DOHH2 (cell line): ENCODE measurements around the gene TNK2.

Experiments used
- H3F3A ChIP-seq: fragments of 200-600 bp; sonication (generic), shearing (Covaris generic); 2 replicates; pipeline ENCODE4 v1.6.0; 2016; ENCODE audit warnings: antibody characterized with exemption, mild to moderate bottlenecking; ENCODE audit not compliant: control insufficient read depth, insufficient read depth
- H3K27ac ChIP-seq: fragments of 200-600 bp; sonication (generic); 2 replicates; pipeline ENCODE4 v1.5.1; 2014; ENCODE audit warnings: low read depth, mild to moderate bottlenecking, low read length, moderate library complexity
- H3K27me3 ChIP-seq: fragments of 200-600 bp; sonication (generic); 2 replicates; pipeline ENCODE4 v1.6.1; 2014; ENCODE audit warnings: mild to moderate bottlenecking, low read length, mixed read lengths; ENCODE audit not compliant: control insufficient read depth
- H3K36me3 ChIP-seq: fragments of 200-600 bp; sonication (generic); 2 replicates; pipeline ENCODE4 v1.6.1; 2014; ENCODE audit warnings: mild to moderate bottlenecking, low read length, moderate library complexity, mixed read lengths; ENCODE audit not compliant: control insufficient read depth
- H3K4me1 ChIP-seq: fragments of 200-600 bp; sonication (generic); 2 replicates; pipeline ENCODE4 v1.6.1; 2014; ENCODE audit warnings: mild to moderate bottlenecking, low read length, mixed read lengths; ENCODE audit not compliant: control insufficient read depth
- H3K4me2 ChIP-seq: fragments of 200-600 bp; sonication (generic); 2 replicates; pipeline ENCODE4 v1.6.0; 2014; ENCODE audit warnings: mild to moderate bottlenecking, low read length, moderate library complexity
- H3K4me3 ChIP-seq: fragments of 200-600 bp; sonication (generic); 2 replicates; pipeline ENCODE4 v1.5.1; 2014; ENCODE audit warnings: mild to moderate bottlenecking, low read length, mixed read lengths
- H3K79me2 ChIP-seq: fragments of 200-600 bp; sonication (generic); 2 replicates; pipeline ENCODE4 v1.6.1; 2014; ENCODE audit warnings: mild to moderate bottlenecking, low read length, mixed read lengths; ENCODE audit not compliant: control insufficient read depth
- H3K9me2 ChIP-seq: fragments of 200-600 bp; sonication (generic); replicated peaks from 2 replicates; pipeline ENCODE4 v1.6.1; 2014; ENCODE audit warnings: mild to moderate bottlenecking, low read length, mixed read lengths; ENCODE audit not compliant: control insufficient read depth
- H3K9me3 ChIP-seq: fragments of 200-600 bp; sonication (generic); 2 replicates; pipeline ENCODE4 v1.6.1; 2014; ENCODE audit warnings: antibody characterized with exemption, low read length, mixed read lengths; ENCODE audit not compliant: control insufficient read depth, insufficient read depth
- H4K20me1 ChIP-seq: fragments of 200-600 bp; sonication (generic); 2 replicates; pipeline ENCODE4 v1.6.0; 2014; ENCODE audit warnings: low read depth, mild to moderate bottlenecking, antibody characterized with exemption, low read length, moderate library complexity; ENCODE audit not compliant: control insufficient read depth, insufficient read depth
- CTCF ChIP-seq: fragments of 200-600 bp; sonication (generic); IDR thresholded peaks from one replicate; pipeline ENCODE4 v1.5.1; 2014; ENCODE audit warnings: antibody characterized with exemption, mild to moderate bottlenecking, low read depth, low read length; ENCODE audit not compliant: poor library complexity, severe bottlenecking
- EZH2phosphoT487 ChIP-seq: fragments of 200-600 bp; sonication (generic); IDR thresholded peaks from 2 replicates; pipeline ENCODE4 v1.6.1; 2017; ENCODE audit warnings: borderline replicate concordance, mild to moderate bottlenecking, antibody characterized with exemption, low read length, moderate library complexity, mixed read lengths

Gene TNK2

GRCh38 chr3:195886181-195887141 lies 21.9 kb downstream of the TNK2 start:
- no peaks in the 10 kb centered on the region for H3K27me3 ChIP-seq
- no peak for TF ChIP-seq CTCF
- TF ChIP-seq EZH2phosphoT487, result no peak
- H4K20me1 ChIP-seq, result no peaks in the 10 kb centered on the region
- no peaks in the 10 kb centered on the region for H3K36me3 ChIP-seq
- H3K79me2 ChIP-seq, result no peaks in the 10 kb centered on the region
- no peaks in the 10 kb centered on the region for H3K9me2 ChIP-seq
- H3K27ac ChIP-seq, result no peak overlapping the region
- no peak overlapping the region for H3K4me3 ChIP-seq
- H3K9me3 ChIP-seq, result no peaks in the 10 kb centered on the region
- no peak overlapping the region for H3K4me2 ChIP-seq
- no peaks in the 10 kb centered on the region for H3F3A ChIP-seq
- H3K4me1 ChIP-seq, result no peaks in the 10 kb centered on the region

- no peaks in the 10 kb centered on the region for H3K36me3 ChIP-seq
- H4K20me1 ChIP-seq, result no peaks in the 10 kb centered on the region
These were observed 23.1 kb downstream of the TNK2 start for GRCh38 chr3:195885036-195885891.

GRCh38 chr3:195884691-195885035 lies 23.7 kb downstream of the TNK2 start:
- no peaks in the 10 kb centered on the region for H3K9me3 ChIP-seq
- H3K36me3 ChIP-seq, result no peaks in the 10 kb centered on the region
- no peaks in the 10 kb centered on the region for H4K20me1 ChIP-seq
- no peaks in the 10 kb centered on the region for H3F3A ChIP-seq
- no peak overlapping the region for H3K4me3 ChIP-seq
- no peaks in the 10 kb centered on the region for H3K27me3 ChIP-seq
- no peaks in the 10 kb centered on the region for H3K9me2 ChIP-seq
- no peak overlapping the region for H3K4me2 ChIP-seq
- no peaks in the 10 kb centered on the region for H3K4me1 ChIP-seq
- TF ChIP-seq EZH2phosphoT487 (no peak), CTCF (no peak)
- H3K79me2 ChIP-seq, result no peaks in the 10 kb centered on the region
- H3K27ac ChIP-seq, result no peak overlapping the region

More at GRCh38 chr3:195885036-195885891, 23.1 kb downstream of the TNK2 start:
- Histone ChIP-seq H3K9me3 (no peaks in the 10 kb centered on the region), H3K4me3 (no peak overlapping the region), H3K79me2 (no peaks in the 10 kb centered on the region), H3K9me2 (no peaks in the 10 kb centered on the region), H3K27me3 (no peaks in the 10 kb centered on the region), H3K27ac (no peak overlapping the region), H3K4me1 (no peaks in the 10 kb centered on the region), H3K4me2 (no peak overlapping the region), H3F3A (no peaks in the 10 kb centered on the region)
- no peak for TF ChIP-seq EZH2phosphoT487
- no peak for TF ChIP-seq CTCF
